HEK293 (cell line): Measurements from ENCODE around the gene PDXK.

Source experiments
- CTCF ChIP-seq: fragments of 450-650 bp; formaldehyde crosslinking; IDR thresholded peaks from 2 replicates; pipeline ENCODE4 v1.5.1; 2016; ENCODE audit warnings: missing biosample characterization, missing genetic modification characterization
- ZFHX2 ChIP-seq: fragments of 450-650 bp; formaldehyde crosslinking; conservative IDR thresholded peaks from 2 replicates; pipeline ENCODE4 v1.5.1; 2016; ENCODE audit warnings: missing biosample characterization, missing genetic modification characterization
- ZFP37 ChIP-seq: fragments of 450-650 bp; formaldehyde crosslinking; IDR thresholded peaks from 2 replicates; pipeline ENCODE4 v1.5.1; 2016; ENCODE audit warnings: missing biosample characterization, missing genetic modification characterization
- ZNF292 ChIP-seq: fragments of 450-650 bp; formaldehyde crosslinking; IDR thresholded peaks from 2 replicates; pipeline ENCODE4 v1.5.1; 2016; ENCODE audit warnings: low read depth, missing biosample characterization, missing genetic modification characterization, borderline replicate concordance
- ZNF548 ChIP-seq: fragments of 450-650 bp; formaldehyde crosslinking; IDR thresholded peaks from 2 replicates; pipeline ENCODE4 v1.5.1; 2016; ENCODE audit warnings: missing biosample characterization, missing genetic modification characterization
- ZNF645 ChIP-seq: fragments of 450-650 bp; formaldehyde crosslinking; IDR thresholded peaks from 2 replicates; pipeline ENCODE4; 2016; ENCODE audit warnings: missing biosample characterization, missing genetic modification characterization

- TF ChIP-seq ZNF645 (tag by site-specific recombination), result no peak
- no peak for TF ChIP-seq ZNF292 (tag by site-specific recombination)
- no peak for TF ChIP-seq ZNF548 (tag by site-specific recombination)
- TF ChIP-seq CTCF (tag by site-specific recombination), result no peak
- TF ChIP-seq ZFHX2 (tag by site-specific recombination), result no peak
- TF ChIP-seq ZFP37 (tag by site-specific recombination), result no peak
These were observed 6.5 kb upstream of the PDXK start for GRCh38 chr21:43712268-43712942.
